Cardiac muscle cell (in vitro differentiated cells and primary cell): ENCODE data around the gene ARHGAP30. TPM values are rescaled to one million over a fixed set of nuclear protein-coding genes. Genes with fewer than 3 reads are reported as not detected.

Experiments
- DNase-seq, 2 donors: peaks; one replicate each; pipeline versions ENCODE4 v3.0.0 to v3.0.0-alpha.2; 2010 to 2017; ENCODE audit warnings: low read depth in 1 of 2, low spot score in 1 of 2
- H3K27ac ChIP-seq: fragments of 200-600 bp; sonication (generic); 2 replicates; pipeline ENCODE4 v1.5.1; 2016
- H3K27me3 ChIP-seq: fragments of 200-600 bp; sonication (generic); 2 replicates; pipeline ENCODE4 v1.6.0; 2016; ENCODE audit warnings: control low read depth
- H3K36me3 ChIP-seq: fragments of 200-600 bp; sonication (generic); 2 replicates; pipeline ENCODE4 v1.5.1; 2016; ENCODE audit warnings: control low read depth
- H3K4me1 ChIP-seq: fragments of 200-600 bp; sonication (generic); 2 replicates; pipeline ENCODE4 v1.8.1; 2017; ENCODE audit warnings: low read depth, mild to moderate bottlenecking, mixed run types
- H3K4me3 ChIP-seq: fragments of 200-600 bp; sonication (generic); 2 replicates; pipeline ENCODE4 v1.5.1; 2016; ENCODE audit warnings: mild to moderate bottlenecking
- H3K9me3 ChIP-seq: fragments of 200-600 bp; sonication (generic); 2 replicates; pipeline ENCODE4 v1.5.1; 2017; ENCODE audit warnings: low read depth, mild to moderate bottlenecking, control low read depth
- CTCF ChIP-seq: IDR thresholded peaks from 2 replicates; pipeline ENCODE4 v1.5.1; 2012; ENCODE audit warnings: low read depth, mild to moderate bottlenecking, low read length
- polyA plus RNA-seq: library from polyadenylated mRNA; unstranded; fragments of >200 nt; fragmentation: Nextera tagmentation; extraction: Ambion mirVana; gene quantifications from 2 replicates; pipeline ENCODE4 v1.2.1, GENCODE V29; 2016
- total RNA-seq: library from RNA; depleted of rRNA; stranded (reverse); fragments of >200 nt; gene quantifications from 2 replicates; pipeline ENCODE4 v1.2.3, GENCODE V29; 2016

The ARHGAP30 gene
- total and polyA plus RNA-seq, 2 experiments from 2014 or later = 1.9 TPM; not detected in 1

GRCh38 chr1:161113915-161114314 is 44.2 kb upstream of the ARHGAP30 start:
- H3K4me1 ChIP-seq = peaks cover 20% of the 10 kb centered on the region
- H3K4me3 ChIP-seq = no peak overlapping the region
- H3K27ac ChIP-seq = no peak overlapping the region
- no peak for TF ChIP-seq CTCF
- H3K9me3 ChIP-seq = no peaks in the 10 kb centered on the region
- no peaks in the 10 kb centered on the region for H3K36me3 ChIP-seq
- DNase-seq = no peak
- no peaks in the 10 kb centered on the region for H3K27me3 ChIP-seq

GRCh38 chr1:161111527-161111926 is 41.8 kb upstream of the ARHGAP30 start:
- no peak for TF ChIP-seq CTCF
- DNase-seq = no peak
- no peaks in the 10 kb centered on the region for H3K27me3 ChIP-seq

GRCh38 chr1:161111117-161111516 is 41.4 kb upstream of the ARHGAP30 start:
- H3K27ac ChIP-seq = no peak overlapping the region
- TF ChIP-seq CTCF = no peak
- no peak for DNase-seq
- H3K9me3 ChIP-seq = no peaks in the 10 kb centered on the region
- H3K4me1 ChIP-seq = peaks cover 11% of the 10 kb centered on the region
- H3K4me3 ChIP-seq = no peak overlapping the region
- H3K36me3 ChIP-seq = no peaks in the 10 kb centered on the region
- no peaks in the 10 kb centered on the region for H3K27me3 ChIP-seq

More at GRCh38 chr1:161111527-161111926, 41.8 kb upstream of the ARHGAP30 start:
- Histone ChIP-seq H3K36me3 (no peaks in the 10 kb centered on the region), H3K4me1 (peaks cover 11% of the 10 kb centered on the region), H3K27ac (no peak overlapping the region), H3K4me3 (no peak overlapping the region), H3K9me3 (no peaks in the 10 kb centered on the region)

GRCh38 chr1:161106431-161106830 is 36.7 kb upstream of the ARHGAP30 start:
- DNase-seq = no peak
- H3K27me3 ChIP-seq = no peaks in the 10 kb centered on the region
- no peak for TF ChIP-seq CTCF
- H3K4me3 ChIP-seq = no peak overlapping the region
- H3K4me1 ChIP-seq = no peaks in the 10 kb centered on the region
- H3K9me3 ChIP-seq = no peaks in the 10 kb centered on the region
- peaks cover 10% of the 10 kb centered on the region for H3K36me3 ChIP-seq
- no peak overlapping the region for H3K27ac ChIP-seq

- H3K4me3 ChIP-seq = no peak overlapping the region
- no peak for DNase-seq
- no peaks in the 10 kb centered on the region for H3K27me3 ChIP-seq
- H3K36me3 ChIP-seq = peaks cover 16% of the 10 kb centered on the region
- no peak for TF ChIP-seq CTCF
- H3K4me1 ChIP-seq = peaks cover 3% of the 10 kb centered on the region
- no peaks in the 10 kb centered on the region for H3K9me3 ChIP-seq
- no peak overlapping the region for H3K27ac ChIP-seq
Measured at GRCh38 chr1:161100556-161100955, 30.9 kb upstream of the ARHGAP30 start.
